Mucosa of stomach (tissue), 1 donor: ENCODE measurements around the gene CRADD.
"Not testable (repeated sequence)": the region's sequence is repeated elsewhere in the genome, so short reads cannot be mapped to it uniquely, and the experiment has no call there.

Source experiments
- H3K27me3 ChIP-seq: one replicate; pipeline ENCODE4 v1.7.0; 2013; ENCODE audit warnings: mild to moderate bottlenecking, low read length; ENCODE audit not compliant: control insufficient read depth, insufficient read depth
- H3K36me3 ChIP-seq: one replicate; pipeline ENCODE4 v1.7.0; 2013; ENCODE audit warnings: low read length; ENCODE audit not compliant: control insufficient read depth, insufficient read depth
- H3K4me1 ChIP-seq: one replicate; pipeline ENCODE4 v1.7.0; 2013; ENCODE audit warnings: mild to moderate bottlenecking, low read length; ENCODE audit not compliant: control insufficient read depth, insufficient read depth
- H3K4me3 ChIP-seq: one replicate; pipeline ENCODE4 v1.7.0; 2013; ENCODE audit warnings: low read length
- H3K9ac ChIP-seq: one replicate; pipeline ENCODE4 v1.7.0; 2013; ENCODE audit warnings: mild to moderate bottlenecking, low read length, moderate library complexity
- H3K9me3 ChIP-seq: one replicate; pipeline ENCODE4 v1.7.0; 2013; ENCODE audit warnings: mild to moderate bottlenecking, low read length, moderate library complexity; ENCODE audit not compliant: control insufficient read depth
- donor health status: Pancreatic carcinoma.

Gene CRADD

DNA sequence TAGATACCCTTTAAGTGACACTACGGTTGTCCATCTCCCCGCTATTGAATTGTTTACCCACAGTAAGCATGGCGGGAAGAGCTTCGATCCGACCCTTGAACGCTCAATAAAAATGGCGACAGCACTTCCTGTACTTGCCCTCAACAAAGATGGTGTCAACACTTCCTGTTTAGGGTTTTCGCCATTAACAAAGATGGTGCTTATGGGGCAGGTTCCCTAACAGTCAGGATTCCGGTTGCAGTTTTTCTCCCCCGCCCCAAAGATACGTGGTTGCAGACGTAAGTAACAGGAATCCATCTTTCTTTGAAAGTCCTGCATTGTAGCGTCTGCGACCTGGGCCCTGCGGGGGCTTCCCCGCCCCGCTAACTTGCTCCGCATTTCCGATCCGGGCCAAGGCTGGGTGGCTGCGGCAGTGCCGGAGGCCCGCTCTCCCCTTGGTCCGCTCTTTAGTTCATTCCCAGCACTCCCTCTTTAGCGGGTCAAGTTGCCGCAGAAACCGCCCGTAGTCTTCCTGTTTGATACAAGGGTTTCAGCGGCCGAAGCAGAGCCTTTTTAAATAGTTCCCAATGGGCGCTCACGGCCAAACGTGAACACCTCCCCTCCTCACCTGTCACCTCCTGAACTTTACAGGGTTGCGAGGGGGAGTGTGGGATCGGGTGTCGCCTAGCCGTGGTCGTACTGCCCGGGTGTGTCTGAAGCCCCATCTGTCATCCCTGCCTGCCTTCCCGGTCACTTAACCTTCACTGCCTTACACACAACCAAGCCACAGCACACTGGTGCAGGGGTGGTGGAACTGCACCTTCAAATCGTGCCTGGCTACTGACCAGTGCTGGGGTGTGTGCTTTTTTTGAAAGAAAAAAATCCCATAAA, at the start of gene CRADD:
TSS of gene CRADD (plus strand) at position 181 of the 870 bp plus-strand sequence.
- H3K9me3 ChIP-seq, result no peaks in the 10 kb centered on the region
- no peaks in the 10 kb centered on the region for H3K36me3 ChIP-seq
- peaks cover 12% of the 10 kb centered on the region for H3K4me1 ChIP-seq
- H3K9ac ChIP-seq, result peak within 1 kb of the TSS; percentile 99
- no peaks in the 10 kb centered on the region for H3K27me3 ChIP-seq
- peak within 1 kb of the TSS; percentile 93 for H3K4me3 ChIP-seq

DNA sequence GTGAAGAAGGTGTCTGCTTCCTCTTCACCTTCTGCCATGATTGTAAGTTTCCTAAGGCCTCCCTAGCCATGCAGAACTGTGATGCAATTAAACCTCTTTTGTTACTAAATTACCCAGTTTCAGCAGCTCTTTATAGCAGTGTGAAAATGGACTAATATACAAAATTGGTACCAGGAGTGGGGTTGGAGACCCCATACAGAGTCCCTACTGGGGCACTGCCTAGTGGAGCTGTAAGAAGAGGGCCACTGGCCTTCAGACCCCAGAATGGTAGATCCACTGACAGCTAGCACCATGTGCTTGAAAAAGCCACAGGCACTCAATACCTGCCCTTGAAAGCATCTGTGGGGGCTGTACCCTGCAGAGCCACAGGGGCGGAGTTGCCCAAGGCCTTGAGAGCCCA, 44.8 kb upstream of the CRADD start:
- no peaks in the 10 kb centered on the region for H3K4me1 ChIP-seq
- H3K4me3 ChIP-seq, result no peak overlapping the region
- no peak overlapping the region for H3K9ac ChIP-seq

DNA sequence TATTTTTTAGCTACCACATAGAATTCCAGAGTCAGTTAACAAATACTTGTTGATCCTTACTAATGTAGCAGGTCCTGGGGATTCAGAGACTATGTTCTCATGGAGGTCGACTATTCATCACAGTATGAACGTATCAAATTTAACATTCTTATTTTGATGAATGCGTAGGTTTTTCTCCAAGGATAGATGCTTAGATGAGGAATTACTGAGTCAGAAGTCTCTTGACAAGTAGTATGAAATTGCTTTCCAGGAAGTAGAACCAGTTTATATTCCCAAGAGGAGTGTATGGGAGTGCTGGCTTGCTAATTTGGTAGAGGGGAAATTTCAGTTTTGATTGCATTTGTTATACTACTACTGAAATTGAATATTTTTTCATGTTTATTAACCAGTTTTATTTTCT, 42.8 kb upstream of the CRADD start:
- Histone ChIP-seq H3K4me1 (no peaks in the 10 kb centered on the region), H3K4me3 (no peak overlapping the region), H3K9ac (no peak overlapping the region), H3K27me3 (no peaks in the 10 kb centered on the region), H3K9me3 (no peaks in the 10 kb centered on the region), H3K36me3 (no peaks in the 10 kb centered on the region)

More for the DNA sequence above, 44.8 kb upstream of the CRADD start:
- Histone ChIP-seq H3K27me3 (no peaks in the 10 kb centered on the region), H3K36me3 (no peaks in the 10 kb centered on the region), H3K9me3 (no peaks in the 10 kb centered on the region)

DNA sequence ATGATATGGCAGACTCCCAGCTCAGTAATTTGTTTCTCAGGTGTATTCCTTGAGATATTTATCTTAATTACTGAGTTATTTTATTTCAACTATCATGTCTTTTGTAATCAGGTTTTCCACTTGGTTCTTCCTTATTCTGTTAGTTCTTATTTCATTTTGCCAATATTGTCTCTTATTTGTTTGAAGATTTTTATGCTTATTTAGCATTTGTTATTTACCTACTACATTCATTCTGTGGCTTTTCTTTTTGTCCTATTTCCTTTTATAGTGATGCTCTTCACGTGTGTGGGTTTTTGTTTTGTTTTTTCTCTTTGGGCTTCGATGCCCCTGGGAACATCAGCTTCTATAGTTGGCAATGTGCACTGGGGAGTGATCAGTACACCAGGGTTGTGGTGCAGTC, 40.5 kb upstream of the CRADD start:
- Histone ChIP-seq H3K36me3 (no peaks in the 10 kb centered on the region), H3K4me3 (no peak overlapping the region), H3K9me3 (no peaks in the 10 kb centered on the region), H3K27me3 (no peaks in the 10 kb centered on the region), H3K9ac (no peak overlapping the region), H3K4me1 (no peaks in the 10 kb centered on the region)

DNA sequence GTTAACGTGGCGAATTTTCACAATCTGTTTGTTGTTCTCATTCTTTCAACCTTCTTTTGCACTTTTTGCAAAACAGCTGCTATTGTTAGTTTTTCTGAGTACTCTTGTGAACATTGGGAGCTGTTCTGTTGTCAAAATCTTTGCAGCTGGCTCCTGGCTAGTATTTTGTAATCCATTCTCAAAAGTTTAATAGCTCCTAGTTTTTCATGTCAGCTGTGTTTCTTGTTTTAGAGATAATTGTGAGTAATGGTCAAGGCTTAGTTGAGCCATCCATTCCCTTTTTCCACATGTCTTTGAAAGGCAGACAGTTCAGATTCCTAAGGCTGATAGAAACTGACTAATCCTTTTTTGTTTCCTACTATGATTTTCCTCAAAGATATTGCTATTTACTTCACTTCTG, 39.1 kb upstream of the CRADD start:
- no peak overlapping the region for H3K4me3 ChIP-seq
- H3K27me3 ChIP-seq, result no peaks in the 10 kb centered on the region
- no peaks in the 10 kb centered on the region for H3K9me3 ChIP-seq
- H3K36me3 ChIP-seq, result no peaks in the 10 kb centered on the region
- no peak overlapping the region for H3K9ac ChIP-seq
- H3K4me1 ChIP-seq, result no peaks in the 10 kb centered on the region

DNA sequence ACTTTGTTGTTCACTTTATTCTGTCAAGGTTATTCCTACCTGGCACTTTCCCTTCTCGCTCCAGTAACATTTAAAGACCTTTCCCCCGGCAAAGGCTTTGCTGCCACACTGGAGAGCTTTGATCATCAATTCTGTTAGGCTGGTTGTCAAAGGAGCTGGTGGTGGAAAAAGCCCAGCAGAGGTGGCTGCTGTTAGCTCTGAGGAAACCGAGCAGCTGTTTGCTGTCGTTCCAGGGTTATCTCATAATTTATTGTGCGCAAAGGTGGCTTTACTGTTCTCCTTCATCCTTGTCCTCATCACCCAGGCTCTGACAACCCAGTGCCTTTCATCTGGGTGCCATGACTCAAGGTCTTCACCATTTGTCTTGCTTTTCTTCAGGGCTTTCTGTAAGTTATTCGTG, 38.2 kb upstream of the CRADD start:
- no peaks in the 10 kb centered on the region for H3K36me3 ChIP-seq
- no peak overlapping the region for H3K4me3 ChIP-seq
- H3K4me1 ChIP-seq, result no peaks in the 10 kb centered on the region
- H3K9me3 ChIP-seq, result no peaks in the 10 kb centered on the region
- no peak overlapping the region for H3K9ac ChIP-seq
- H3K27me3 ChIP-seq, result no peaks in the 10 kb centered on the region

DNA sequence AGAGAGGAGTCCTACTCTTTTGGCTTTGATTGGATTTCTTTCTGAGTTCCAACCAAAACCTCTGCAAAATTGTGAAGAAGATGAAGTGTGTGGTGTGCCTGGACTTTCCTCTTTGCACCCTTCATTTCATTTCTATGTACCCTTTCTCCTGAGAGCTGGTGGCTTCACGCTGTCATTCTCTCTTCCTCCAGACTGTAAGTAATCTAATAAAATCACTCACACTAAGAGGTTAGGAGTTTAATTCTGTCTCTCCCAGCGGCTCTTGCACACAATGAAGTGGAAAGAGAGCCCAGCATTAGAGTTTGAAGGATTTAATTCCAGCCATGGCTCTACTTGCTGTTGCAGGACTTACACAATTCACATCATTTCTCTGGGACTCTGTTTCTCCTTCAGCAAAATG, 37.8 kb upstream of the CRADD start:
- Histone ChIP-seq H3K27me3 (no peaks in the 10 kb centered on the region), H3K36me3 (no peaks in the 10 kb centered on the region), H3K4me1 (no peaks in the 10 kb centered on the region), H3K9me3 (no peaks in the 10 kb centered on the region), H3K4me3 (no peak overlapping the region), H3K9ac (no peak overlapping the region)

DNA sequence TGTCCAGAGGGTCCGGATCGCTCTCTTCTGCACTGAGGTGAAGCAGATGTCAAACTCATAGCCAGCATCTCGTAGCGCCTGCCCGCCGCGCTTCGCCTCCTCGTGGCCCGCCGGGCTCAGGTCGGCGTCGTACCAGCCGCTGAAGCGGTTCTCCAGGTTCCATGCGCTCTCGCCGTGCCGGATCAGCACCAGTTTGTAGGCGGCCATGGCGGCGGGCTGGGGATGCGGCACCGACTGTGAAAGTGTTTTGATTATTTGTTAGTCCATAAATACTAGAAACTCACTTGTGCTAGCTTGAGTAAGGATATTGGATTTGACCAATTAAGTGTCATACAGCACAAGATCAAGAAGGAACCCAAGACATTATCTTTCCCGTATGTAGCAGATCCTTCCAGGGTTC, 35.8 kb upstream of the CRADD start:
- not testable (repeated sequence) for H3K27me3 ChIP-seq, H3K36me3 ChIP-seq, H3K4me1 ChIP-seq, H3K9me3 ChIP-seq, H3K9ac ChIP-seq, H3K4me3 ChIP-seq

DNA sequence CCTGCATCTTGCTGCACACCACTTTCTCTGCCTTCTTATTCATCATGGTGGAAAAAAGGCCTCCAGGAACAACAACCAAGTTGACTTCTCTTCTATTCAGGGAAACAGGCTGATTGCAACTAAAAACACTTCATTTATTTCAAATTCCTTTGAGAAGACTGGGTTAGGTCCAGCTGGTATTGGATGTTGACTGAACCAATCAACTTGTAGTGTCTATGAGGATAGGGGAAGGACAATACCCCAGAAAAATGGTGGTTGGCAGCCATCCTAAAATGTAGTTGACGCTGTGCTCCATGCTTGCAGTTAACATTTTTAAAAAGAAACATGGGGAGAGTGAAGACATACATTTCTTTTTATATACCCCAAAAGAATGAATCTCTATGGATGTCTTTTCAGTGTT, 34.4 kb upstream of the CRADD start:
- Histone ChIP-seq H3K9me3 (no peaks in the 10 kb centered on the region), H3K4me1 (no peaks in the 10 kb centered on the region), H3K27me3 (no peaks in the 10 kb centered on the region), H3K36me3 (no peaks in the 10 kb centered on the region), H3K9ac (no peak overlapping the region), H3K4me3 (no peak overlapping the region)

DNA sequence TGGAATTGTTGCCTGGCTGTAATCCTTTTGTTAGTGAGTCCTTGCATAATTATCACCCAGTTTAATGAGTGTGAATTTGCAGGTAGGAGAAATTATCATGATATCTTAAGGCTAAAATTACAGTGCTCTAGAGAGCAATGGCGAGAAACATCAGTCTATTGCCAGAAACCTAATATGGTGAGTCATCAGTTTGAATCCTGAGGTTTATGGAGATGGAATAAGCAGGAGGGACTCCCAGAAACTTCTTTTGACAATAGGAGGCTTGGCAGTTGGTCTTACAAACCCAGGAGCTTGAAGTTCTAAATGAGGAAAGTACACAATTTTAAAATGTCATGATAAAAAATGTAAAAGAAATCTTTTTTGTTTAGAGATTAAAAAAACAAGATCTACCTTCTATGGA, 31.5 kb upstream of the CRADD start:
- Histone ChIP-seq H3K9me3 (no peaks in the 10 kb centered on the region), H3K9ac (no peak overlapping the region), H3K36me3 (no peaks in the 10 kb centered on the region), H3K4me1 (no peaks in the 10 kb centered on the region), H3K27me3 (no peaks in the 10 kb centered on the region), H3K4me3 (no peak overlapping the region)

DNA sequence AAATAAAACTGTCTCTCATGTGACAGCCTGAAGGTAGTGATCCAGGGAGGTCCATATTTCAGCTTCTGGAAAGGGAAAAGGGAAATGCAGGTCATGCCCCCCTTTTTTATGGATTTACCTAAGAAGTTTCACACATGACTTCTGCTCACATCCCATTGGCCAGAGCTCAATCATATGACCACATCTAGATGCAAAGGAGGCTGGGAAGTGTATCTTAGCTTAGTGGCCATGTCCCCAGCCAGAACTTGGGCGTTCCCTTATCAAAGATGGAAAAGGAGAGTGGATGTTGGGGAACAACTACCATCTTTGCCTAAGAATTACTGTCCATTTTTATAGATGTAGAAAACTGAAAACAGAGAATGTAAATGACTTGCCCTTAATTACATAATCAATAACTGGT, 26.5 kb upstream of the CRADD start:
- Histone ChIP-seq H3K4me1 (no peaks in the 10 kb centered on the region), H3K9me3 (no peaks in the 10 kb centered on the region), H3K4me3 (no peak overlapping the region), H3K36me3 (no peaks in the 10 kb centered on the region), H3K27me3 (no peaks in the 10 kb centered on the region), H3K9ac (no peak overlapping the region)

DNA sequence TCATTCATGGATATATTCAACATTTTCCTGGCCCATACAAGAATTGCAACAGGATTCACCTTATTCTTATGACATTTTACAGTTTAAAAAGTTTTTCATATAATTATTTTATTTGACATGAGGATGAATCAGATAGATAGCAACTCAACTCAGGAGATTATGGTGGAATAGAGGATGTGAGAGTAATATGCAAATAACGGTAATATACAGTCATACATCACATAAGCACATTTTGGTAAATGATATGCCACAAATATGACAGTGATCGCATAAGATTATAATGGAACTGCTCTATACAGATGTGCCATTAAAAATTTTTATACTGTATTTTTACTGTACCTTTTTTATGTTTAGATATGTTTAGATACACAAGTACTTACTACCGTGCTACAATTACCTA, 24.1 kb upstream of the CRADD start:
- Histone ChIP-seq H3K4me1 (no peaks in the 10 kb centered on the region), H3K27me3 (no peaks in the 10 kb centered on the region), H3K9me3 (no peaks in the 10 kb centered on the region), H3K4me3 (no peak overlapping the region), H3K36me3 (no peaks in the 10 kb centered on the region), H3K9ac (no peak overlapping the region)

DNA sequence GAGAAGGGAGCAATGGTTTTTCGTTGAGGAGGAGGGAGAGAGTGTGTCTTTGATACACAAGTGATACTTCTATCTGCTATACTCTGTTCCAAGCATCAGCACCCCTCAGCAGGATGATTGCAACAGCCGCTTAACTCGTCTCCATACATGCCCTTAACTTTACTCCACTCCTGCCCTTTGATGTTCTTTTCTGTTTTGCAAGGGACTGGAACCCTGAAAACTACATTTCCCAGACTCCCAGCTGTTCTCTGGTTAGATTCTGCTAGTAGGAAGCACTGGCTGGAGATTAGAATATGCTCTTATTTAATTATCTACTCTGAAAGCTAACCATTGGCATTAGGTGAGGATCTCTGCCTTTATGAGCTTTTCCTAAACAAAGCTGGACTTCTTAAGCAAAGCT, 23.5 kb upstream of the CRADD start:
- Histone ChIP-seq H3K36me3 (no peaks in the 10 kb centered on the region), H3K9ac (no peak overlapping the region), H3K4me3 (no peak overlapping the region), H3K4me1 (no peaks in the 10 kb centered on the region), H3K9me3 (no peaks in the 10 kb centered on the region), H3K27me3 (no peaks in the 10 kb centered on the region)
